ENCODE data around the gene TAOK3. TPM values are rescaled to one million over a fixed set of nuclear protein-coding genes. Genes with fewer than 3 reads are reported as not detected.
A peak's percentile ranks its signal among the peaks of the same experiment; 100 is the strongest.

The TAOK3 gene
- total and polyA plus RNA-seq, 9 of the 15 experiments (the other 6 are each of a cell fraction or from before 2014, with no cell fraction given): 24.3 to 83.5 (median 47.1) TPM

GRCh38 chr12:118372541-118373495 lies at the start of gene TAOK3 (continued):
- TF ChIP-seq CREB5 (CRISPR knock-in tag; IDR thresholded peaks at IDR 0.05) (no peak), MGA (IDR thresholded peaks at IDR 0.05) (no peak), LEF1 (IDR thresholded peaks at IDR 0.05) (0 out of 2 replicates have a peak, but pooled peaks have one; percentile 22), POLR3G (IDR thresholded peaks at IDR 0.05; ENCODE audit: extremely low read depth, insufficient read length, insufficient replicate concordance) (no peak), ATF2 (CRISPR knock-in tag; IDR thresholded peaks at IDR 0.05) (no peak), MNT (conservative IDR thresholded peaks at IDR 0.05) (peak; percentile 73 to 81), FOXO4 (CRISPR knock-in tag; IDR thresholded peaks at IDR 0.05) (no peak)

Data from K562 (cell line).